Fibroblast of mammary gland (primary cell): ENCODE results near the gene HEXIM2.
A peak's percentile ranks its signal among the peaks of the same experiment; 100 is the strongest.

Source experiments
- DNase-seq: peaks from one replicate; pipeline ENCODE4 v3.0.0-alpha.2; 2010; ENCODE audit warnings: low read depth
- H3K4me3 ChIP-seq: 2 replicates; pipeline ENCODE4 v1.5.1; 2011; ENCODE audit warnings: low read depth, mild to moderate bottlenecking, low read length, moderate library complexity; ENCODE audit not compliant: control insufficient read depth
- TF ChIP-seq, protein P1 (sequence below): conservative IDR thresholded peaks from 2 replicates; pipeline ENCODE4 v1.5.1; 2011; ENCODE audit warnings: low read depth, low read length, inconsistent platforms; ENCODE audit not compliant: control insufficient read depth, insufficient read depth

The HEXIM2 gene

DNA sequence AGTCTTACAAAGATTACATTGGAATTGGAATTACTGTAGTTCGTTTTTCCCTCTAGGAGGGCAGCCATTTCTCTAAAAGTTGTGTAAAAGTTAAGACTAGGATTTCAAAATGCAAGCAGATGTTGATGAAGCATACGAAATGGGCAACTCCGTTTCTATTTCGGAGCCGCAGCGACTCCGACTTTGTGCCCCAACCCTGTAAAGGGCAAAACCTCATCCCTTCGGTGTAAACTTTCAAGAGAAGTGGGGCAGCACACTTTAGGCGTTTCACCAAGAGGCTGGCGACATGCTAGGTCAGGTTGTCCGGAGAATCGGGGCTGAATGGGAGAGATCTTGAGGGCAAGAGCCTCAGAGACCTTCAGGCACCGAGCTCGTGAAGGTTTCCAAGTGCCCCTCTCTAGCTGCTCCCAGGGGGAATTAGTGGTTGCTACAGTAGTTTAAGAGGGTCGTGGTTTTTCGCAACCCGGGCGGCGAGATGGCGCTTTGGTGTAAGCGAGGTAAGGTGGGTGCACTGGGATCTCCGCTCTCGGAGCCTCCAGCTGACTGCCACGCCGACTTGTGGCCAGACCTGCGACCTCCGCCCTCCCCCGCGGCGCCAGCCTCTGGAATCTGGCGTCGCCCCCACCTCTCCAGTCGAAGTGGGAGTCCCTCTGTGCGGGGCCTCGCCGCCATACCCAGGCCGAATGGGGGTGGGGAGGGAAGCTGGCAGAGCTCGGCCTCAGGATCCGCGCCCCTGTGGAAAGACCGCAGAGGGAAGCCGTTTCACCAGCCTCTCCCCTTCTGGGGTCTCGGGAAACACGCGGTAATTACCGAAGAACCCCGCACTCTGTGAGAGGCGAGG, 1.0 kb upstream of the HEXIM2 start:
- DNase-seq = peak; percentile 59
- peak overlapping the region; percentile 97 for H3K4me3 ChIP-seq
- TF ChIP-seq, protein P1, sequence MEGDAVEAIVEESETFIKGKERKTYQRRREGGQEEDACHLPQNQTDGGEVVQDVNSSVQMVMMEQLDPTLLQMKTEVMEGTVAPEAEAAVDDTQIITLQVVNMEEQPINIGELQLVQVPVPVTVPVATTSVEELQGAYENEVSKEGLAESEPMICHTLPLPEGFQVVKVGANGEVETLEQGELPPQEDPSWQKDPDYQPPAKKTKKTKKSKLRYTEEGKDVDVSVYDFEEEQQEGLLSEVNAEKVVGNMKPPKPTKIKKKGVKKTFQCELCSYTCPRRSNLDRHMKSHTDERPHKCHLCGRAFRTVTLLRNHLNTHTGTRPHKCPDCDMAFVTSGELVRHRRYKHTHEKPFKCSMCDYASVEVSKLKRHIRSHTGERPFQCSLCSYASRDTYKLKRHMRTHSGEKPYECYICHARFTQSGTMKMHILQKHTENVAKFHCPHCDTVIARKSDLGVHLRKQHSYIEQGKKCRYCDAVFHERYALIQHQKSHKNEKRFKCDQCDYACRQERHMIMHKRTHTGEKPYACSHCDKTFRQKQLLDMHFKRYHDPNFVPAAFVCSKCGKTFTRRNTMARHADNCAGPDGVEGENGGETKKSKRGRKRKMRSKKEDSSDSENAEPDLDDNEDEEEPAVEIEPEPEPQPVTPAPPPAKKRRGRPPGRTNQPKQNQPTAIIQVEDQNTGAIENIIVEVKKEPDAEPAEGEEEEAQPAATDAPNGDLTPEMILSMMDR = no peak

DNA sequence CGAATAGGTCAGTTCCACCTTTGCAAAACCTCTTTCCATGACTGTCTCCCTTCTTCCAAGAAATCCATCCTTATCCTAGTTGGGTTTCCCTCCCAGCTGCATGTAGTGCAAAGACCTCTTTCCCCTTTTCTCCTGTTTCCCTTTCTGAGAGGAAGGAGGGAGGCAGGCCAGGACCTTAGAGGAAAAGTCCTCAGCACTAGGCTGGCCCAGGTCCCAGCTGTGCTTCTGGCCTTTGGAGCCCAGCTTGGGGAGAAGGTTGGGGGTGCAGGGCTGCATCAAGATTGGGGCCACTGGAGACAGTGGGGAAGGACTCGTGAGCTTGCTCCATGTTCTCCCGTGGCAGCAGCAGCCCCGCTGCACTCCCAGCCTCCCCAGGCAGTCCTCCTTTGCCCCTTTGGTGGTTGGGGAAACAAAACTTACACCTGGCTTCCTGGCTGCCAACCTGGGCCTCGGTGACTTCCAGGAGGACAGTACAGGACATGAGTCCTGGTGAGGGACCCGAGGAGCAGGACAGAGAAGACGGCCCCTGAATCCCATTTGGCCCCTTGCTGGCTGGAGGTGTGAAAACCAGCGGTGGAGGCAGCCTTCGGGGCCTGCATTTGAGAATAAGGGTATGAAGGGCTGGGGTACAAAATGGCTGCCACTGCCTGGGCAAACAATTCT, 481 bp downstream of the HEXIM2 start:
- DNase-seq = no peak
- H3K4me3 ChIP-seq = peak overlapping the region; percentile 43
- TF ChIP-seq, protein P1 = no peak

DNA sequence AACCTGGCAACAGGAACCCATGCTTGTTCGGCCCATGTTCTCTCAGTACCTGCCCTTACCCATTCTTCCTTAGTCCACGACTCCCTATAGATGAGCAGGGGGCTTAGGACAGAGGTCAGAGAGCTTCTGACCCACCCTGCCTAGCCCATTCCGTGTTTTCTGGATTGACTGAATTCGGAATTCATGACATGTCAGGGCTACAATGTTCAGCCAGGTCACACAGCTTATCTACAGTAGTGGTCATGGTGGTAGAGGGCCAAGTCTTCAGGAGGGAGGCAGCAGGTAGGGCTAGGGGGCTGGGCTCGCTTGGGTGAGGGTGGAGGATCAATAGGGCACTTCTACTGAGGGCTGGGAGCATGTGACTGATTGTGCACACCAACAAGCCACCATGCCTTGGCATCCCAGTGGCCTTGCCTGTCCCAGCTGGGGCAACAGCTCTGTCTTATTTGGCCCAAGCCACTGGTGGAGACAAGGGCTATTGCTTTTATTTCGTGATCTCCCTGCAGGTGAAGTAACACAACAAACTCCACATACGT, 3.1 kb downstream of the HEXIM2 start:
- TF ChIP-seq, protein P1 = no peak
- DNase-seq = no peak
- H3K4me3 ChIP-seq = no peak overlapping the region

DNA sequence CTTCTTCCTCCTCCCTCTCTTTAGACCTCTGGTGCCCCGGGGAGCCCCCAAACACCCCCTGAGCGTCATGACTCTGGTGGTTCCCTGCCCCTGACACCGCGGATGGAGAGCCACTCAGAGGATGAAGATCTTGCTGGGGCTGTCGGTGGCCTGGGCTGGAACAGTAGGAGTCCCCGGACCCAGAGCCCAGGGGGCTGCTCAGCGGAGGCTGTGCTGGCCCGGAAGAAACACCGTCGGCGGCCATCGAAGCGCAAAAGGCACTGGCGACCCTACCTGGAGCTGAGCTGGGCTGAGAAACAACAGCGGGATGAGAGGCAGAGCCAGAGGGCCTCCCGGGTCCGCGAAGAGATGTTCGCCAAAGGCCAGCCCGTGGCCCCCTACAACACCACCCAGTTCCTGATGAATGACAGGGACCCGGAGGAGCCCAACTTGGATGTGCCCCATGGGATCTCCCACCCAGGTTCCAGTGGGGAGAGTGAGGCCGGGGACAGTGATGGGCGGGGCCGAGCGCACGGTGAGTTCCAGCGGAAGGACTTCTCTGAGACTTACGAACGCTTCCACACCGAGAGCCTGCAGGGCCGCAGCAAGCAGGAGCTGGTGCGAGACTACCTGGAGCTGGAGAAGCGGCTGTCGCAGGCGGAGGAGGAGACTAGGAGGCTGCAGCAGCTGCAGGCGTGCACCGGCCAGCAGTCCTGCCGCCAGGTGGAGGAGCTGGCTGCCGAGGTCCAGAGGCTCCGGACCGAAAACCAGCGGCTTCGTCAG, 7.5 kb downstream of the HEXIM2 start:
- DNase-seq = no peak
- TF ChIP-seq, protein P1 = no peak
- no peak overlapping the region for H3K4me3 ChIP-seq

DNA sequence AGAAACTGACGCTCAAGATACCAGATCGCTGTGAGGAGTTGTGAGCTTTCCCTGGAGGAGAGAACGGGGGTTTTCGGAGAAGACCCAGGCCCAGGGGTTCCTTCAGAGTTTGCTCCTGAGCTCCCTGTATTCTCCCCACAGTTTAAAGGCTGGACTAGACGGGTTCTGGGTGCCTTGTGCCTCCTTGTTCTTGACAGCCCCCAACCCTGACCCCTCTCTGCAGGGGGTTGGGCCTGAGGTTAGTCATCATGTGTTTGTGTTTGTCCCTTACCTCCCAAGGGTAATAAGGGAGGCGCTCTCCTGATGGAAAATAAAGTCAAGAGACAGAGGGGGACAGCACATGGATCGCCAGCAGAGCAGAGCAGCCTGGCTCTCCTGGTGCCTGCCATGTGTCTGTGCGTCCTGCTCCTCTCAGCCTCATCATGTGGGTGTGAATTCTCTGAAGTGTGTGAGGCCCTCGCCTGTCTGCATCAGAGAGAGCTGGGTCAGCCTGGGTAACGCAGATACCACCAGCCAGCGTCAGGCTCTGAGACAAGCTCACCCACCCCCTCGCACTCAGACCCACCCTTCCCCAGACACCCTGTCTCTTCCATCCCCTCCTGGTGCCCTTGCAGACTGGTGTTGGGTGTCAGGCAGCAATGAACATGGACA, 8.7 kb downstream of the HEXIM2 start:
- no peak for DNase-seq
- H3K4me3 ChIP-seq = no peak overlapping the region
- TF ChIP-seq, protein P1 = no peak

DNA sequence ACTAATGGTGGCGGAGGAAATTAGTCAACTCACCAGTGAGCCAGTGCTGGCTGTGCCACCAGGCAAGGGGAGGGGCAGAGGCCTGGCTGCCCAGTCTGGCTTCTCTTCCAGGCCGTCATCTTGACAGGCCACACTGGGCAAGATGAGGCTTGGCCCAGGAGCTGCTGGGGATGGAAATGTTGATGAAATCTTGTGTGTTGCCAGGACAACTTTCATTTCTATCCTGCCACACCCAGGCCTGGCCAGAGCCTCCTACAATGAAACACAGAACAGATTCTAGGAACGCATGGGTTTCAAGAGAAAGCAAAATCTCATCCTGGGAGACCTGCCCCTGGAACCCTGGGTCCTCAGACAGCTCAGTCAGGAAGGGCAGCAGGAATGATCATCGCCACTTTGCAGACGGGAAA, 9.3 kb downstream of the HEXIM2 start:
- TF ChIP-seq, protein P1 = no peak
- no peak overlapping the region for H3K4me3 ChIP-seq
- DNase-seq = peak; percentile 68
